Stimulated activated CD4-positive, alpha-beta T cell treated with anti-CD3 and anti-CD28 coated beads, Interleukin-1b, Interleukin-23, amount 100 ng/mL, for 4 hours (primary cell): ENCODE results near the gene OPN5.

ENCODE experiments used
- DNase-seq, 2 donors: peaks; one replicate each; pipeline ENCODE4 v3.0.0-alpha.2; 2020; ENCODE audit warnings: low read depth in 2 of 2

The OPN5 gene

GRCh38 chr6:47788498-47788884 lies 6.7 kb downstream of the OPN5 start:
- no peak for DNase-seq

DNA sequence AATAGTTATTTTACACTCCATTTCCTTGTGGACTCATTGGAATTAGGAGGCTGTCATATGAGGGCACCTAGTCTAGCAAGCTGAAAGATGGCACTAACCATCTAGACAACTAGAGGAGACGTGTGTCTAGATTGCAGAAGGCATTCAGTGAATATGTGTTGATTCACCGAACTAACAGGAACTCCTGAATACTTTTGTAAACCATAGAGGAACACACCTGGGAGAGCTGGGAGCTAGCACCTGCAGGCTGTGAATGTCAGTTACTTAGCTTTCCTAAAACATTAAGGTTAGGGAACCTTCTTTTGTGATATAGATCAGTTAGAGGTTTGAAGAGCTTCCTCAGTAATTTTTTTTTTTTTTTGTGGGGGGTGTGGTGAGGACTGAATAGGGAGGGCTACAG lies 7.7 kb downstream of the OPN5 start:
- no peak for DNase-seq

DNA sequence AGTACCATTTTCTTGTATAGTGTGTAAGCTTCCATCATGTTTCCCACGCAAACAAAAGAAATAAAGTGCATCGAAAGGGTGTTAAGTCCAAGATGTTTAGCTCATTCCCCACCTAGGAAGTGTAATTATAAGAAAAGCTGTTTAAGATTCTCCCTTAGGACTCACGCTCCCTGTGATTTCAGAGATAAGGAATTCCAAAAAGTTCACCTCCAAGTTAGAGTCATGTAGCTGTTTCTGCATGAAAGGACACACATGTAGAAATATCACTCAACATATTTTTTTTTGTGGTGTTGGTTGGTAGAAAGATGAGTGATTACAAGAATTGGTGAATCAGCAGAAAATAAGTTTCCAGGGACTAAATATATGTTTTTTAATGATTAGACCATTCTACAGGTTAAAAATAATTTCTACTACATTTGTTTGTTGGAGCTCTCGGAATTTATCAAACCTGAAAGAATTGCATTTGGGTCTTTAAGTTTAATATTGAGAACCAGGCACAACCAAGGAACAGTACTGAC lies 10.4 kb downstream of the OPN5 start:
- no peak for DNase-seq

- DNase-seq, result no peak
Observed at GRCh38 chr6:47794577-47795135, 12.8 kb downstream of the OPN5 start.

GRCh38 chr6:47801984-47802383 lies 20.2 kb downstream of the OPN5 start:
- no peak for DNase-seq

DNA sequence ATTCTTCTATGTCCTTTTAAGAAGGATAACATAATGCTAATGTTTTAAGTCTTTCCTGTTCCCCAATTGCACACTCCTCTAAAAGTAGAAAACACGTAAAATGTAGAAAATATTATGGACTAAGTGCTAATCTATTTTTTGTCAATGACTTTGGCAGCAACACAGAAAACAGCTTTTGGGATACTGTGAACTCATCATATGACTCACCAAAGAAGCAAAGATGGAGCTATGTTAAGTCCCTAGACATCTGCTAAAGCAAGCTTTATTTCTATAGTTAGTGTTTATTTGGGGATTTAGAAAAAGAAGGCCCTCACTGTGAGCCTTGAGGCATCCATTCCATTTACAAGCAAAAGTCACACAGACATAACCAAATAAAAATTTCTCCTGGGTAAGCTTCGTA lies 23.0 kb downstream of the OPN5 start:
- no peak for DNase-seq

DNA sequence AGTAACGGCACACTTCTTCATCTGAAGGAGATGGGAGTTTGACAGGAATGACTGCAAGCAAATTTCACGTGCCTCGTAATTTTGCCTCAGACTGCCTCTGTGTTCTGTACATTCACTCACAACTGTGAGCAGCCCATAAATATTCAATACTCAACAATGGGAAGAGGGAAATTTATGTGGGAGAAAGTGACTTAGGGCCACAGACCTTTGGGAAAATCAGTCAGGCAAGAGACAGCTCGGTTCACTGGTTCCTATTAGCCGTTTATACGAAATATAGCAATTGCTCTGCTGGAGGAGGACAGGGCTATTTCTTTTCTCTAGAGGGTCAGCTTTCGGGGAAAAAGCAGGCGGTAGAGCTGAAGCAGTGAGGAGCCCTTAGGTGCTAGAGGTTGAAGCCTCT lies 28.0 kb downstream of the OPN5 start:
- no peak for DNase-seq

- DNase-seq, result no peak
Observed at GRCh38 chr6:47810885-47811284, 29.1 kb downstream of the OPN5 start.

DNA sequence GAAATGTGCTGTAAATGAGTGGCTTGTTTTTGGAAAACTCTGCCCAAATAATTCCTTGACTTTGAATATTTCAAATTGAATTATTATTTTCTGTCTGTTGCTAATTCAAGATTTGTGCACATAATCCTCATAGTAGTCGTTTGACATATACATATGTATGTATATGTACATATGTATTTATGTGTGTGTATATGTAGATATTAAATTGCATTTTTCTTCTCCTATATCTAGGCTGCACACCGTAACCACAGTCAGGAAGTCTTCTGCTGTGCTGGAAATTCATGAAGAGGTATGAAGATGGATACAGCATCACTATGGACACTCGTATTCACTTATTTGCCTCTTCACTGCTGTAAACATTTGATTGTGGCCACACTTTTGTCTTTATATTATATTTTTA lies 29.6 kb downstream of the OPN5 start:
- no peak for DNase-seq

- DNase-seq, result no peak
Observed at GRCh38 chr6:47817749-47818148, 35.9 kb downstream of the OPN5 start.

GRCh38 chr6:47819461-47819860 lies 37.6 kb downstream of the OPN5 start:
- no peak for DNase-seq

- DNase-seq, result no peak
Observed at GRCh38 chr6:47822856-47823554, 41.2 kb downstream of the OPN5 start.

DNA sequence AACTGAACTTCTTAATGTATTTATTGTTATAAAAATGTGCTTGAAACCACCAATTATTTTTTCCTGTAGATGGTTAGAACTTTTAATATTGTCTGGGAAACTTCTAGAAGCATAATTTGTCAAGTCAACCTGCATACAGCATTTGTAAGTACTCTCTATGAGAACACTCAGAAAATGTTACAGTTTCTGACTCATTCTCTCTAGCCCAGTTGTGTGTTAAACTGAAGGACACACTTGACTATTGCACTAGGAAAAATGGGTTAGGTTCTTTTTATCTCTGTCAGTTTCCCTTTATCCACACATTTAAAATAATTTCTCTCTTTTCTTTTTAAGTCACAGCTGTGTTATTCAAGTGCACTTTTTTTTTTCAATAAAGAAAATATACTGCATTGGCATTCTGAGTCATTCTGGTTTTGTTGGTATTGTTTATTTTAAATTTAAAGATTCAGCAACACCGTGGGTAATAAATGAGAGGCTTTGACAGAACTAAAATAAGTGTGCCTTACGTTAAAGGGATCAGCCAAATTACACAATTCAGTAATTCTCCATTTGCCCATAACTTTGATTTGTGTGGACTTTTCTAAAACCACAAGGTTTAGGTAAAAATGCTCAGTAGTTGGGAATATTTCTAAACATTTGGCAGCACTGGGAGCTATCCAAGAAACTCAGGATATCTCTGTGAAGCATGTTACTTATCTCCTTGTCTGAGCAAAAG lies 50.7 kb downstream of the OPN5 start:
- DNase-seq, result no peak

- no peak for DNase-seq
Observed at GRCh38 chr6:47834196-47834595, 52.4 kb downstream of the OPN5 start.

DNA sequence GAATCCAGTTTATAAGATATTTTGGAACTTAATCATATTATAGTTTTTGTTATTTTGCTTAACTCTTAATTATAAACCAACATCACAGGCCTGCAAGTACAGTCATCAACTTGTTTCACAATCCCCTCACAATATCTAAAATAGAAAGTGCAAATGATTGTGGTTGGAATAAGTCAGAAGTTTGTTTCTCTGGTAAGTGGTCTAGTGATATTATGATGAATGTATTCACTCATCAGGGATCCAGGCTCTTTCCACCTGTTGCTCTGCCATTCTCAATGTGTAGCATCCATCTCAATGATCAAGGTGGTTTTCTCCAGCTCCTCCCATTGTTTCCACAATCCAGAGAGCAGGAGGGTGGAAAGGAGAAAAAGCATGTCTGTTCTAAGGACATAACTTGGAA lies 54.2 kb downstream of the OPN5 start:
- no peak for DNase-seq

- no peak for DNase-seq
Observed at GRCh38 chr6:47836639-47837038, 54.8 kb downstream of the OPN5 start.

DNA sequence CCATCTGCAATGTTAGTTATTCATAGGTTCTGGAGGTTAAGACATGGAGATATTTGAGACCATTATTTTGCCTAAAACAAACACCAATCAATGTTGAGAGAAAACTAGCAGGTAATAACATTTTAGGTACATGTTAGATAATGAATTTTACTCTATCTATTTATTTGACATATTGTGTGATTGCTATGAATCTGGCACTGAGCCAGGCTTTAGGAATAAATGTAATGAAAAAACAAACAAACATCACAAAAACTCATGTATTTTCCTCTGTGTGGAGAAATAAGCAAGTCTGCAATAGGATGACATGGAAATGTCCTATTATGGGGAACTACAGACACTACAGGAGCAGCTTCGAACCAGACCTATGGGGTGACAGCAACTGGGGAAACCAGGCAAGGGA lies 57.8 kb downstream of the OPN5 start:
- no peak for DNase-seq

- DNase-seq, result no peak
Observed at GRCh38 chr6:47844881-47845280, 63.0 kb downstream of the OPN5 start.

GRCh38 chr6:47846752-47847151 lies 64.9 kb downstream of the OPN5 start:
- no peak for DNase-seq

DNA sequence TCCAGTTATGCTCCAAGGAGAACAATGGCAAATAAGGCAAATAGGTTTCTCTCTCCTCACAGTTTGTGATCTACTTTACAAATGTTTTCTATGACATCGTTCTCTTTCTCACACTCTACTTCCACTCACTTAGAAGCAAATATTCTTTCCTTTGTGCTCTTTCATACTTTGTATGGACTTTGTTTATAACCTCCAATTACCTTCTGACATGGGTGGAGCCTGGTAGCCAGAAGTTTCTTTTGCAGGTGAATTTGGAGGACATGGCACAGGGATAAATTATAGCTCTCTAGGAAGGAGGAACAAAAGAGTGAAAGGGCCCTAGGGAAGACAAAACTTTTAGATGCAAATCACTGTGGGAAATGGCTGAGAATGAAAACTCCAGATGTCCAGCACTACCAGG lies 69.3 kb downstream of the OPN5 start:
- no peak for DNase-seq

DNA sequence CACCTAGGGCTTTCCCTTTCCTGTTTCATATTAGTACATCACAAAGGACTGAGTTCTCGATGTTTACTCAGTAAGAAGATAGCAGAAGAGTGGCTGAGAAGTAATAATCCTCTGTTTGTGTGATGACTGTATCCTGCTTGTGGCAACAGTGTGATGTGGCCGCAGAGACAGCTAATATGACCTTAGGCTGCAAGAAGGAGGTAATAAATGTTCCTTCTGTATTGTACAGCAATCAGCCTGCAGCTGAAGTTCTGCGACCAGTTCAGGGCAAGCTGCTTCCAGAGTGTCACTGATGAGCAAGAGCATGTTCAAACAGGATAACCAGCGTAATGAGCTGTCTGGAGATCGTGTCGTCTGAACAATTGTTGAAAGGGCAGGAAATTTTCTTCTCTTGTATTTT lies 70.9 kb downstream of the OPN5 start:
- no peak for DNase-seq

DNA sequence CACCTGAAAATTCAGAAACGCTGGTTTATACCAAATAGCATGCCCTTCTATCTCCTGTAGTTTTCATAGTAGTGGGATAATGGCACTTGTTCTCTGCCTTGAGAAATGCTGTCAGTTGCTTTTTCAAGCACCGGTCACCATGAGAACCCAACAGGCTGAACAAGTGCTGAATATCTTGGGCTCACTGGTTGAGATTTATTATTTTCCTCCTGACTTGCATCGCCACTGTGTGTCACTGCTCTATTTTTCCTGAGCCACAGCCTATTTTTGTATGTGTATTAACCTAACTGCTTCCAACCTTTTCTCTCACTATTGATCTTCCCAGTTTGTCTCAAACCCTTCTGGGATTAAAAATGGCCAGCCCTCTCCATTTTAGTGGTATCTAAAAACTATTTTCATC lies 71.9 kb downstream of the OPN5 start:
- DNase-seq, result no peak

- no peak for DNase-seq
Observed at GRCh38 chr6:47854971-47855370, 73.1 kb downstream of the OPN5 start.
